Measurements from ENCODE around the gene COL9A3.

Gene COL9A3

DNA sequence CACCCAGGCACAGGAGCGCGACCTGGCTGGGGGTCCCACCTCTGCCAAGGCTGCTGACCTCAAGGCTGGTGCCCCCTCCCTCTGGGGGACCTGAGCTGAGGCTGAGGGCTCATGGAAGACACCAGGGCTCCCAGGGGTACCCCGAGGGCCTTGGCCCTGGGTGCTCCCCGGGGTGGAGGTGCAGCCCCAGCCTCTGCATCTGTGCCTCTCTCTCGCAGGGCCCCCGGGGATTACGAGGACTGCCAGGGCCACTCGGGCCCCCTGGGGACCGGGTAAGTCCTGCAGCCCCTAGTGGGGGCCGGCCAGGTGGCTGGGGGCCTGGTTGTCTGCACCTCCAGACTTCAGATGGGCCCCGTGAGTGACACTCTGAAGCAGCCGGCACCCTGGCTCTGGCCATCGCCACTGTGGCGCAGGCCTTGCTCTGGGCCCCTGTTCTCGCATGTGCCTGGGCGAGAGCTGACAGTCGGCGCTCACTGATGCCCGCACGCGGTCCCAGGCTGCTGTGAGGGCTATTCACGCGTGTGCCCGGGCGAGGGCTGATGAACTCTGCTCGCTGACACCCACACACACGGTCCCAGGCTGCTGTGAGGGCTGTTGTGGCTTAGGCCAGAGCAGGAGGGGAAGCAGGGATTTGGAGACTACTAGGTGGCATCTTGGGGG lies 9.3 kb downstream of the COL9A3 start:
- no peak for TF ChIP-seq CEBPB (IDR thresholded peaks at IDR 0.05)
- TF ChIP-seq EP300 (IDR thresholded peaks at IDR 0.05; ENCODE audit: borderline replicate concordance): no peak
- TF ChIP-seq RAD21 (IDR thresholded peaks at IDR 0.05; ENCODE audit: low read depth): no peak
- TF ChIP-seq TAF1 (IDR thresholded peaks at IDR 0.05; ENCODE audit: low read depth): no peak
- no peak for TF ChIP-seq EGR1 (IDR thresholded peaks at IDR 0.05)
- no peak for TF ChIP-seq FOXM1 (IDR thresholded peaks at IDR 0.05; ENCODE audit: borderline replicate concordance, low read depth)
- no peak for TF ChIP-seq NFIC (IDR thresholded peaks at IDR 0.05)
- TF ChIP-seq CREB1 (IDR thresholded peaks at IDR 0.05; ENCODE audit: low read depth): no peak
- TF ChIP-seq, protein P1, sequence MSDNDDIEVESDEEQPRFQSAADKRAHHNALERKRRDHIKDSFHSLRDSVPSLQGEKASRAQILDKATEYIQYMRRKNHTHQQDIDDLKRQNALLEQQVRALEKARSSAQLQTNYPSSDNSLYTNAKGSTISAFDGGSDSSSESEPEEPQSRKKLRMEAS (IDR thresholded peaks at IDR 0.05): no peak
- TF ChIP-seq TCF12 (IDR thresholded peaks at IDR 0.05; ENCODE audit: low read depth): no peak
- TF ChIP-seq ZBTB7A (IDR thresholded peaks at IDR 0.05; ENCODE audit: low read depth): no peak
- TF ChIP-seq, protein P2, sequence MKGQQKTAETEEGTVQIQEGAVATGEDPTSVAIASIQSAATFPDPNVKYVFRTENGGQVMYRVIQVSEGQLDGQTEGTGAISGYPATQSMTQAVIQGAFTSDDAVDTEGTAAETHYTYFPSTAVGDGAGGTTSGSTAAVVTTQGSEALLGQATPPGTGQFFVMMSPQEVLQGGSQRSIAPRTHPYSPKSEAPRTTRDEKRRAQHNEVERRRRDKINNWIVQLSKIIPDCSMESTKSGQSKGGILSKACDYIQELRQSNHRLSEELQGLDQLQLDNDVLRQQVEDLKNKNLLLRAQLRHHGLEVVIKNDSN (IDR thresholded peaks at IDR 0.05): no peak
- TF ChIP-seq, protein P3, sequence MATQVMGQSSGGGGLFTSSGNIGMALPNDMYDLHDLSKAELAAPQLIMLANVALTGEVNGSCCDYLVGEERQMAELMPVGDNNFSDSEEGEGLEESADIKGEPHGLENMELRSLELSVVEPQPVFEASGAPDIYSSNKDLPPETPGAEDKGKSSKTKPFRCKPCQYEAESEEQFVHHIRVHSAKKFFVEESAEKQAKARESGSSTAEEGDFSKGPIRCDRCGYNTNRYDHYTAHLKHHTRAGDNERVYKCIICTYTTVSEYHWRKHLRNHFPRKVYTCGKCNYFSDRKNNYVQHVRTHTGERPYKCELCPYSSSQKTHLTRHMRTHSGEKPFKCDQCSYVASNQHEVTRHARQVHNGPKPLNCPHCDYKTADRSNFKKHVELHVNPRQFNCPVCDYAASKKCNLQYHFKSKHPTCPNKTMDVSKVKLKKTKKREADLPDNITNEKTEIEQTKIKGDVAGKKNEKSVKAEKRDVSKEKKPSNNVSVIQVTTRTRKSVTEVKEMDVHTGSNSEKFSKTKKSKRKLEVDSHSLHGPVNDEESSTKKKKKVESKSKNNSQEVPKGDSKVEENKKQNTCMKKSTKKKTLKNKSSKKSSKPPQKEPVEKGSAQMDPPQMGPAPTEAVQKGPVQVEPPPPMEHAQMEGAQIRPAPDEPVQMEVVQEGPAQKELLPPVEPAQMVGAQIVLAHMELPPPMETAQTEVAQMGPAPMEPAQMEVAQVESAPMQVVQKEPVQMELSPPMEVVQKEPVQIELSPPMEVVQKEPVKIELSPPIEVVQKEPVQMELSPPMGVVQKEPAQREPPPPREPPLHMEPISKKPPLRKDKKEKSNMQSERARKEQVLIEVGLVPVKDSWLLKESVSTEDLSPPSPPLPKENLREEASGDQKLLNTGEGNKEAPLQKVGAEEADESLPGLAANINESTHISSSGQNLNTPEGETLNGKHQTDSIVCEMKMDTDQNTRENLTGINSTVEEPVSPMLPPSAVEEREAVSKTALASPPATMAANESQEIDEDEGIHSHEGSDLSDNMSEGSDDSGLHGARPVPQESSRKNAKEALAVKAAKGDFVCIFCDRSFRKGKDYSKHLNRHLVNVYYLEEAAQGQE (IDR thresholded peaks at IDR 0.05; ENCODE audit: low read depth): no peak
- no peak for TF ChIP-seq YY1 (IDR thresholded peaks at IDR 0.05; ENCODE audit: low read depth)

DNA sequence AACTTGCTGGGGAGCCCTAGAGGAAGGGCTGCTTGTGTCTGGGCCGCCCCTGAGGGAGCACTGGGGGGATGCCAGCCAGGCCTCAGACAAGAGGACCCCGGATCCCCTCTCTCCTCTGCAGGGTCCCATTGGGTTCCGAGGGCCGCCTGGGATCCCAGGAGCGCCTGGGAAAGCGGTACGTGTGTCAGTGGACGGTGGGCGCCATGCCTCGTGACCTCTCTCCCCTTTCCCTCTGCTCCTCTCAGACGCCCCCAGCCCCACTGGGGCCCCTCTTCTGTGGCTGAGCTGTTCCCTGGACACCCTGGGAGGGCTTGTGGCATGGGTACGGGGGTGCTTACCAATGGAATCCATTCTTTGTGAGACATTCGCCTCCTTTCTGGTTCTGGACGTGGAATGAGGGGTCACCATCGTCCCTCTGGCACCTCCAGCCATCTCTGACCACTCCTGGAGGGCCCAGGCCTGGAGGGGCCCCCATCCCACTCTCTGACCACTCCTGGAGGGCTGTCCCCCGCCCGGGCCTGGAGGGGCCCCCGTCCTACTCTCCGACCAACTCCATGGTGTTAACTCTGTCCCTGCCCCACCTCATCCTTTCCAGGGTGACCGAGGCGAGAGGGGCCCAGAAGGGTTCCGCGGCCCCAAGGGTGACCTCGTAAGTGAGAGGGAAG lies 9.9 kb downstream of the COL9A3 start:
- TF ChIP-seq NFIC (IDR thresholded peaks at IDR 0.05) (no peak), FOXM1 (IDR thresholded peaks at IDR 0.05; ENCODE audit: borderline replicate concordance, low read depth) (no peak), EGR1 (IDR thresholded peaks at IDR 0.05) (no peak), ZBTB7A (IDR thresholded peaks at IDR 0.05; ENCODE audit: low read depth) (no peak), TCF12 (IDR thresholded peaks at IDR 0.05; ENCODE audit: low read depth) (no peak), YY1 (IDR thresholded peaks at IDR 0.05; ENCODE audit: low read depth) (no peak), RAD21 (IDR thresholded peaks at IDR 0.05; ENCODE audit: low read depth) (no peak), TAF1 (IDR thresholded peaks at IDR 0.05; ENCODE audit: low read depth) (no peak)
- TF ChIP-seq, protein P2 (IDR thresholded peaks at IDR 0.05): no peak

DNA sequence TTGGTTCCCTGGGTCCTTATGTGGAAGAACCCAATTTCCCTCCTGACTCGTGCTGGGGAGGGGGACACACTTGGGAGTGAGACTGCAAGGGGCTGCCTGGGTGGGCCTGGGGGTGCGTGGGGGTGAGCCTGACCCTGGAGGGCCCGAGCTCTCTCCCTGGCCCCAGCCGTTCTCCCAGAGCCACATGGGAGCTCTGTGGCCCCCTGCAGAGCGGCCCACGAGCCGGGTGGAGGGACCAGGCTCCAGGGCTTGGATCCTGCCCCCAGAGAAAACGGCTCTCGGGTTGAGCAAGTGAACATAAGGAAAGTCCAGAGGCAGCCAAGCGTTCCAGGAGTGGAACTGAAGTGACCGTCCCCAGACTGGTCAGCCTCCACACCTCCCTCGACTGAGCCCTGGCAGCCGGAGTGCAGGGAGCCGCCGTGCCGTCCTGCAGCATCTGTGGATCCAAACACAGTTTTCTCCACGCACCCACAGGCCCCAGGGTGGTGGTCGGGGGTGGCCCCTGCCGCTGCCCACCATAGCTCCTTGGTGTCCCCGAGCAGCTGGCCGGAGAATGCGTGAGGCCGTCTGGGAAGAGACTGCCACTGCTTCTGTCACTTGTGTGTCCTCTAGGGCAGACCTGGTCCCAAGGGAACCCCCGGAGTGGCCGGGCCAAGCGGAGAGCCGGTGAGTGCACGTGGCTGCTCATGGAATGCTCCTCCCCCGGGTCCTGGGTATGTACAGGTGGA lies 10.6 kb downstream of the COL9A3 start:
- TF ChIP-seq TEAD4 (IDR thresholded peaks at IDR 0.05) (no peak), TCF12 (IDR thresholded peaks at IDR 0.05; ENCODE audit: low read depth) (no peak), CREB1 (IDR thresholded peaks at IDR 0.05; ENCODE audit: low read depth) (no peak), FOXM1 (IDR thresholded peaks at IDR 0.05; ENCODE audit: borderline replicate concordance, low read depth) (no peak), EP300 (IDR thresholded peaks at IDR 0.05; ENCODE audit: borderline replicate concordance) (no peak), EGR1 (IDR thresholded peaks at IDR 0.05) (no peak)
- TF ChIP-seq, protein P2 (IDR thresholded peaks at IDR 0.05): no peak
- TF ChIP-seq, protein P1 (IDR thresholded peaks at IDR 0.05): no peak
- TF ChIP-seq, protein P3 (IDR thresholded peaks at IDR 0.05; ENCODE audit: low read depth): no peak

DNA sequence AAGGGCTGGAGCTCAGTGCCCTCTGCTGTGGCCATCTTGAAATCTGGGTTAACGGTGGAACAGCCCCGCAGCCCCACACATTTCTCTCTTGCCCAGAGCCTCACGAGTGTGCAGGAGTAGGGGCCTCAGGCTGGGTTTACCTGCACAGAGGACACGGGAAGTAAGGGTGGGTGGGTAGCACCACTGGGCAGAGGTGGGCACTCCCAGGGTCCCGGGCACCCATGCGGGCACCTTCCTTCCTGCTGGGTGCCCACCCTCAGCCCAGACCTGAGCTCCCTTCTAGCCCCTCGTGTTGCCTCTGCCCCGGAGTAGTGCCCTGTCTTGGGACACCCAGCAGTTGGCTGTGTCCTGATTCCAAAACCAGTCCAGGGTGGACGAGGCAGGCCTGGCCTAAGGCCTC lies 11.2 kb downstream of the COL9A3 start:
- TF ChIP-seq TCF12 (IDR thresholded peaks at IDR 0.05; ENCODE audit: low read depth) (no peak), CEBPB (IDR thresholded peaks at IDR 0.05) (no peak), RAD21 (IDR thresholded peaks at IDR 0.05; ENCODE audit: low read depth) (no peak), EP300 (IDR thresholded peaks at IDR 0.05; ENCODE audit: borderline replicate concordance) (no peak), CREB1 (IDR thresholded peaks at IDR 0.05; ENCODE audit: low read depth) (no peak), NFIC (IDR thresholded peaks at IDR 0.05) (no peak), ZBTB7A (IDR thresholded peaks at IDR 0.05; ENCODE audit: low read depth) (no peak), YY1 (IDR thresholded peaks at IDR 0.05; ENCODE audit: low read depth) (no peak), TAF1 (IDR thresholded peaks at IDR 0.05; ENCODE audit: low read depth) (no peak), EGR1 (IDR thresholded peaks at IDR 0.05) (no peak), FOXM1 (IDR thresholded peaks at IDR 0.05; ENCODE audit: borderline replicate concordance, low read depth) (no peak), TEAD4 (IDR thresholded peaks at IDR 0.05) (no peak)
- TF ChIP-seq, protein P2 (IDR thresholded peaks at IDR 0.05): no peak
- TF ChIP-seq, protein P1 (IDR thresholded peaks at IDR 0.05): no peak
- TF ChIP-seq, protein P3 (IDR thresholded peaks at IDR 0.05; ENCODE audit: low read depth): no peak
